Right renal cortex interstitium (tissue), 3 donors: ENCODE results near the gene VEPH1. TPM values are rescaled to one million over a fixed set of nuclear protein-coding genes. Genes with fewer than 3 reads are reported as not detected.

Experiments
- DNase-seq, 3 donors: peaks; one replicate each; pipeline ENCODE4 v3.0.0-alpha.2; 2013; ENCODE audit warnings: low read depth in 3 of 3, low spot score in 2 of 3
- polyA plus RNA-seq, 3 donors: library from polyadenylated mRNA; unstranded; fragments of 120-200 nt; gene quantifications; one replicate each; pipeline ENCODE4 v1.2.1, GENCODE V29; 2013; ENCODE audit not compliant: insufficient read length in 3 of 3

VEPH1 gene
- polyA plus RNA-seq, 3 donors = 58.5 to 62.6 (median 61.0) TPM

GRCh38 chr3:157313186-157313585, 190.0 kb downstream of the VEPH1 start:
- DNase-seq = no peak

- DNase-seq = no peak
Measured at GRCh38 chr3:157312376-157312745, 190.9 kb downstream of the VEPH1 start.

GRCh38 chr3:157311633-157312375, 191.4 kb downstream of the VEPH1 start:
- no peak for DNase-seq

GRCh38 chr3:157310329-157311052, 192.7 kb downstream of the VEPH1 start:
- no peak for DNase-seq

DNA sequence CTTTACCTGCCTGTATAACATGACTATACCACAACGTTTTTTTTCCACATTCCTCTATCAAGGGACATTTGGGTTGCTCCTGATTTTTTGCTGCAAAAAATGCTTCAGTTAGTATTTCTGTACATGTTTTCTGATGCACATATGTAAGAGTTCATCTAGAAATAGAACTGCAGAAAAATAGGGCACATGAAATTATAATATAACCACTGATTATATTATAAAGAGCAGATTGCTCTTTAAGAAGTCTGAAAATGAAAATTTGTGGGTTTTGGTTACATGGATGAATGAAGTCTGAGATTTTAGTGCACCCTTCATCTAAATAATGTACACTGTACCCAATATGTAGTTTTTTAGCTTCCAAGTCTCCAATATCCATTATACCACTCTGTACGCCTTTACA, 196.7 kb downstream of the VEPH1 start:
- DNase-seq = no peak

DNA sequence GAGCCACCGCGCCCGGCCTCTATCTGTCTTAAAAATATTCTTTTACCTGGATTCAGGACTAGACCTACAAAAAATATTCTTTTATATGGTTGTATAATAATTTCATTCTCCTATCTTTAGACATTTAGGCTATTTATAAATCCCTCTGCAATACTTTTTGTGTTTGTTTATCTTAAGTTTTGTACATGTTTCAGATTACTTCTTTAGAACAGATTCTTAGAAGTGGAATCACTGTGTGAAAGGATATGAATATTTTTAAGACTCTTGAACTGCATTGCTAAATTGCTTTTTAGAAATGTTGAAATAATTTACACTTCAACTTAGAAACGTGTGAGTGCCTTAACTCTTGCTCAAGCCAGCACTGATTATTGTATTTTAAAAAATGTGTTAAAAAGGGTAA, 197.8 kb downstream of the VEPH1 start:
- DNase-seq = no peak

DNA sequence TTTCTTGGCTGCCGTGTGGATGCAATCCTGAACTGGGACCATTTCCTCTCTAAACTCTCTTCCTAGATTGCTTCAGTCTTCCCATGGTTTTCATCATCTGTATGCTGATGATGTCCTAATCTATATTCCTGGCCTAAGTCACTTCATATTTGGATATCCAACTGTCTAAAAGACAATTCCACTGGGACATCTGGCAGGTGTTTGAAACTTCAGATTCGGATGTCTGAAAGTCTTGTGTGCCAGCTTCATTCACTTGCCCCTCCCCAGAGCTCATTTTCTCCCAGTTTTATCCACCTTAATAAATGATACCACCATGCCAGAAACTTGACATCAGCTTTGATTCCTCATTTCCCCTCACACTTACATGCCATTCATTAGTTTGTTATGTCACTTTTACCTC, 201.5 kb downstream of the VEPH1 start:
- DNase-seq = no peak

DNA sequence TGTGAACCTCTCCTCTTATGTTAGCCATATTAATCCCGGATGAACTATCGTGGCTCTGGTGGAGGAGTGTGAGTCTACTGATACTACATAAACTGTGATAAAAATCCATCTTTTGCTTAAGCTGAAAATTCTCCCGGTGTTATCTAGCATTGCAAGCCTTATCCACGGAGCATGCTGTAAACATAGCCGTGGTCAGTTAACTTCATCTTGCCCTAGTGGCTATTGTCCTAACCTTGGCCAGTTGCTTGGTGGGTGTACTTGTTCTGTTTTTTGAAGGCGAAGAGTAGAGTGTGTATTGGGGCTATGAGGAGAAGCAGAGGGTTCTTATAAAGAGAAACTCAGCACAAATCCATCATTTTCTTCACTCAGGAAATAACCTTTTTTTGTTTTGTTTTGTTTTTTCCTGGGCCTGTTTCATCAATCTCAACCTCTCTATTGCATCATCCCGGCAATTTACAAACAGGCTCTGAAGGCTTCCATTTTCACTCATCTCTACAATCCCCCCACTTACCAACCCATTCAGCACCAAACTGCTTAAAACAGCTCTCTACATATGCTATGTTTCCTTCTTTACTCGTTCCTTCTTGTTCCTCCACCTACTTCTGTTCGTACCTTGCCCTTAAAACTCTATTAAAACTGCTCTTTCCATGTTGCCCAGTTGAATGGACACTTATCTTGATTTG, 202.1 kb downstream of the VEPH1 start:
- no peak for DNase-seq

- DNase-seq = no peak
Measured at GRCh38 chr3:157300094-157300493, 203.1 kb downstream of the VEPH1 start.

DNA sequence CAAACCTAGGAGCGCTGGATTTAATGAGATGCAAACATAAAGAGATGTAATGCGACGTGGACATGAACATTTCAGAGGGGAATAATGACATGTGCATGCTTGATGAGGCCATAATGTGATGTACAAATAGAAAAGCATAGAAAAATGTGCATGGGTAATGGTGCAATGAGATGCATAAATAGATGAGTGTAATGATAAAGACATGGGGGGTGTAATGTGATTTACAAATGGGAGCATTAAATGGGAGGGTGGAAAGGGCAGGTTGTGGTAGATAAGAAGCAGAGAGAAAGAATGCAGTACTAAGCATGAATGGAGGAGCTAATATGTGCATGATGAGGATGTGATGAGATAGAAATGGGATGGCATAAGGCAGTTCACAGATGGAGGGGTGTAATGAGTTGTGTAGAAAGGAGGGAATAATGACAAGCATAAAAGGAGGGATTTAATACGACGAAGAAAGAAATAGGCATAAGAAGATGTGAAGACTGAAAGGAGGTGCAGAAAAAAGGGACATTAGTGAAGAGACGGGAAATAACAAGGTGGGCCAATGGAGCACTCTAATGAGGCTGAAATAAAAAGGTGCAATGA, 205.8 kb downstream of the VEPH1 start:
- no peak for DNase-seq

DNA sequence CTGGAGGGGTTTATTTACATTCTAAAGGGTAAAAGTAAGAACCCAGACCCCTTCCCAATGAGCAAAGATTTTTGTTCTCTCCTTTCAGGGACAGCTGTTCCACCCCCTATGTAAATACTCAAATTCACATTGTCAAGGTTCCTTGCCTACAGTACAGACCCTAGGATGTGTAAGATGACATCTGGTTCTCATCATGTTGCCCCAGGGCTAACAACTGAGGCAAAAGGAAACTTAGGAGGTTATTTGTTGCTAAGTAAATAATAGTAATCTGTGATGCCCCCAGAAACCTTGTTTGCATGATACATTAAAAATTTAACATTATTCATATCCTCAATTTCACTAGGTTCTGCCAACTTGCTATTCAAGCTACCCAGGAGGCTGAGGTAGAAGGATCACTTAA, 208.3 kb downstream of the VEPH1 start:
- no peak for DNase-seq

DNA sequence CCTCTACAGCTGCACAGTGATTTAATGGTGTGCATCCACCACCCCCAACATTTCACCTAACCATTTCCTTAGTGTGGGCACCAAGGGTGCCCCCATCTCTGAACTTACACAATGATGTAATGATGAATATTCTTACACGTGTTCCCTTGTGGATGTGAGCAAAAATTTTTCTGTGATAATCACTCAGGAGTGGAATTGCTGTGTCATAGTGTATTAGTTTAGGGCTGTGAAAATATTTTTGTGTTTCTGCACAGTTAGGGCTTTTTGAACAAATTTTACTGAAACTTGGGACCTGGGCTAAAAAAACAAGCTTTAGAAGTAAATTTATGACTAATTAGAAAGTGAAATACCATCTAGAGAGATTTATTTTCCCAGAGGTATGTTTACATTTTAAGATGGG, 208.7 kb downstream of the VEPH1 start:
- DNase-seq = no peak

DNA sequence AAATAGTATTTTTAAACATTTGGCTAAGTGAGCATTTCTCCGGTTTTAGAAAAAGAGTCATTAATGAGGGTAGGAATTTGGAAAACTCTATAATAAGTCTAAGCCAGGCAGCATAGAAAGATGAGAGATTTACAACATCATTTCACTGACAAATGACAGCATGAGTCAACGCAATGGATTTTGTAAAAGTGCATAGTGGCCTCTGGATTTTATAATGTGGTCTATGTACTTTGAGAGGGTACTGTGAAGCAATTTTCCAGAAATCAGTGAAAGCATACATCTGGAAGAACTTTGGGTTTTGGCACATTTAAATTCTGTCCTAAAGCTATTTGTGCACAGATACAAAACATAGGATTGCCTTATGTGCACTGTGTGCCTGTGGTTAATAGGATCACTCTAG, 212.4 kb downstream of the VEPH1 start:
- DNase-seq = no peak

GRCh38 chr3:157285966-157286365, 217.2 kb downstream of the VEPH1 start:
- DNase-seq = no peak

DNA sequence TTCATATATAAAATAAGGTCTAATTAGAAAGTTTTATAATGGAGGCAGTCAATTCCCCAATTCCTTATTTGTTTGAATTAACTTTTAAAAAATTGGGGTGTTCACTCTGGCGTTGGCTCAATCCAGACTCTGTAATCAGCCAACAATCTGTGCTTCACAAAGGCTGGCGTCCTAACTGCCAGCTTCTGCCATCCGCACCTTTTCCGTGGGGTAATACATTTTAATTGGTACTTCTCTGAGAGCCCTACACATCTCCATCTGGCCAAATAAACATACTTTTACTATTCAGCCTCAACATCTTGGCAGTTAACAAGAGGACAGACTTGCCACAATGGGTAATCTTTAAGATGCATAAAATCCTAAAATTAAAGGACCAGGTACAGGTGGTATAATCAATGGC, 218.1 kb downstream of the VEPH1 start:
- no peak for DNase-seq

- DNase-seq = no peak
Measured at GRCh38 chr3:157284688-157285087, 218.5 kb downstream of the VEPH1 start.

- no peak for DNase-seq
Measured at GRCh38 chr3:157282261-157283191, 220.7 kb downstream of the VEPH1 start.

- no peak for DNase-seq
Measured at GRCh38 chr3:157280786-157281185, 222.4 kb downstream of the VEPH1 start.

GRCh38 chr3:157280354-157280753, 222.9 kb downstream of the VEPH1 start:
- no peak for DNase-seq

DNA sequence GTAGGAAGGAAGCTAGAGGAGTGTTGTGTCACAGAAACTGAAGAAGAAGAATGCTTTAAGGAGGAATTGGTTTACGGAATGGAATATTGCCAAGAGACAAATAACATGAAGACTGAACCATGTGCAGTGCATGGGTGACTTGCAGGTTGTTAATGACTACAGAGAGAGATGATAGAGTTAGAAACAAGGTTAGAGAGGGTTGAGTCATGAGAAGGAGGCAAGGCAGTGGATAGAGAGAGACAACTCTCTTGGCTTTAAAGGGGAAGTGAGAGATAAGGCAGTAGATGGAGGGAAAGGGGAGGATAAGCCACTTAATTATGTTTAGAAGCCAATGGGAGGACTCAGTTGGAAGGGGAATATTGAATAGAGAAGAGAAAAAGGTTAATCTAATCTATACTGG, 224.0 kb downstream of the VEPH1 start:
- DNase-seq = no peak
